ENCODE results near the gene FXYD6.
"Not testable (repeated sequence)": the region's sequence is repeated elsewhere in the genome, so short reads cannot be mapped to it uniquely, and the experiment has no call there.

The FXYD6 gene, protein sequence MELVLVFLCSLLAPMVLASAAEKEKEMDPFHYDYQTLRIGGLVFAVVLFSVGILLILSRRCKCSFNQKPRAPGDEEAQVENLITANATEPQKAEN

GRCh38 chr11:117876341-117877119 is at the start of gene FXYD6:
Gene FXYD6, minus strand, starts transcription at chr11:117876658. Its CDS starts 33,882 bp downstream, at chr11:117842776.
- FAIRE-seq: no peak

GRCh38 chr11:117926166-117926565 is 49.7 kb upstream of the FXYD6 start:
- FAIRE-seq; DNase-seq (ENCODE audit: low spot score): not testable (repeated sequence)

More at GRCh38 chr11:117876341-117877119, at the start of gene FXYD6:
- no peak for DNase-seq (ENCODE audit: low spot score)

GRCh38 chr11:117925198-117925925 is 48.9 kb upstream of the FXYD6 start:
- FAIRE-seq: no peak
- no peak for DNase-seq (ENCODE audit: low spot score)

DNA sequence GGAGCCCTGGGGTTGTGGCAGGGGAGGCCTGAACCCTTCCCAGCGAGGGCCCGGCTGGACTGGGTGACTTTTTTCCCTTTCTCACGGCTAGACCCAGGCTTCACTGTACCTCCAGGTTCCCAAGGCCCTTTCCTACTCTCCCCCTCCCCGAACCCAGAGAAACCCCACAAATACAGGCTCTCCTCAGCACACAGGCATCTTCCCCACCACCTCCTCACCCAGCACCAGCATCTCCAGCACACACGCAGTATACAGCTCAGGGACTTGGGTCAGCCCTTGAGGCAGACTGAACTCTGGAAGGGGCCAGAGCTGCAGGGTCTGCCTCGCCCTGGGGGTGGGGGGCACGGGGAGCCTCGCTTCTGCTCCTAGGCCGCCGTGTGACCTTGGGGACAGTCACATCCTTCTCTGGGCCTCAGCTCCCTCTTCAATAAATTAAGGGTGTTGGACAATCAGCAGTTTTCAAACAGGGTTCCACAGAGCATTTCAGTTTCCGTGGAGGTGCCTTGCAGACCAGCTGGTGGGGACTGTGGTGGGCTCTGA is 48.2 kb upstream of the FXYD6 start:
- FAIRE-seq (no peak), DNase-seq (ENCODE audit: low spot score) (no peak)

DNA sequence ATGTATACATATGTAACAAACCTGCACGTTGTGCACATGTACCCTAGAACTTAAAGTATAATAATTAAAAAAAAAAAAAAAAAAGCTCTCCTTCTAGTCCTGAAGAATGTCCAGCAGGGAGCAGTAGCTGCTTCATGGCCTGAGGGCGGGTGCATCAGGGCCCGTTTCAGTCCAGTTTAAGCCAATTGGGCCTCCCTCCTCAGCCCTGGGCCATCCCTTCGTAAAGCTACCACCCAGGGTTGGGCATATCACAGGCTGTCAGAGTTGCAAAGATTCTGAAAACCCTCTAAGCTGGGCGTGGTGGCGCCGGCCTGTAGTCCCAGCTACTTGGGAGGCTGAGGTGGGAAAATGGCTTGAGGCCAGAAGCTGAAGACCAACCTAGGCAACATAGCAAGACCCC is 47.3 kb upstream of the FXYD6 start:
- FAIRE-seq: no peak
- DNase-seq (ENCODE audit: low spot score): no peak

DNA sequence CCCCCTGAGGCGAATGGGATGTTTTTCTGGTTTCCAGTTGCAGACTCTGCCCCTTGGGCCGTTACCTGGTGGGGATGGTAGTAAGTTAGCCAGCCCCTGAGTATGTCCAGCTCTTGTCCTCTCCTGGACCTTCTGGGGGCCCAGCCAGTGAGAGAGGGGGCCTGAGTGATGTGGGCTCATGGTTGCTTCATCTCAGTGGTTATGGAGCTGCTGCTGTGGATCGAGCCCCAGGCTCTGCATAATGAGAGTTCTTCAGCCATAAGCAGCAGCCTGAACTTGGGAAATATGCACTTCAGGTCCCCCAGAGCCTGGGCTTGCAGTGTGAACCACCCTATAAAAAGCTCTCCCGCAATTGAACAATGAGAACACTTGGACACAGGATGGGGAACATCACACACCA is 46.8 kb upstream of the FXYD6 start:
- DNase-seq (ENCODE audit: low spot score): no peak
- FAIRE-seq: no peak

DNA sequence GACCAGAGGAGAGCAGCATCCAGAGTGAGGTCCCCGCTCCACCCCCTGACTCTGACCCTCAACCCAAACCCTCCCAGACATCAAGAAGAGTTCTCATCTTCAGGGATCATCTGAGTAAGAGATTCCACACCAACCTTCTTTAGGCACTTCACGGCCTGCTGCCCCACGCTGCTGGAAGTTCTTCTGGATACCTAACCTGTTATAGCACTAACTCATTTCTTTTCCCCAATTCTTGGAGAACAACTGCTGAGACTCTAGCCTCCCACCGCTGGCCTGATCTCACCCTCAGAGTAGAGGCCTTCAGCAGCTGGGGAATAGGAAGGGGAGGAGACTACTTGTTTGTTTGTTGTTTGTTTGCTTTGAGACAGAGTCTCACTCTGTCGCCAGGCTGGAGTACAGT is 45.4 kb upstream of the FXYD6 start:
- FAIRE-seq (no peak), DNase-seq (ENCODE audit: low spot score) (no peak)

GRCh38 chr11:117921456-117921855 is 45.0 kb upstream of the FXYD6 start:
- FAIRE-seq (no peak), DNase-seq (ENCODE audit: low spot score) (no peak)

DNA sequence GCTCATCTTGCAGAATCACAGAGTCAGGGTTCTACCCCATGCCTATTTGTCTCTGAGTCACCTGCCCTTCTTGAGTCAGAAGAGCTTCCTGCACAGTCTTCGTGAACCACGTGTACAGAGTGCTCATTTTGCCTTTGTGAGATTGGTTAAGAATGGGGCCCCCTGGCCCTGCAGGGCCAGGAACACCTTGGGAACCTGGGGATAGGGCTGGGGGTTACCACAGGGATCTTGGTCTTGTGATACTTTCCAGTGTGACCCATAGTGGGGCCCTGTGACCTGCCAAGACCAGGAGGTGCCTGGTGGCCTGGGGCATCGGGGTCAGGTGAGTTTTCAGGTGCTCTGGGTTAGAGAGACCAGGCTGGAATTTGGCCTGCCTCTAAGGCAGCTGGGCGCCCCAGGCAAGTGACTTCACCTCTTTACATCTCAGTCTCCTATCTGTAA is 43.3 kb upstream of the FXYD6 start:
- no peak for DNase-seq (ENCODE audit: low spot score)
- FAIRE-seq: no peak

- no peak for DNase-seq (ENCODE audit: low spot score)
- FAIRE-seq: no peak
Observed at GRCh38 chr11:117919341-117919740, 42.9 kb upstream of the FXYD6 start.

- DNase-seq (ENCODE audit: low spot score) (no peak), FAIRE-seq (no peak)
Observed at GRCh38 chr11:117918366-117919255, 42.2 kb upstream of the FXYD6 start.

DNA sequence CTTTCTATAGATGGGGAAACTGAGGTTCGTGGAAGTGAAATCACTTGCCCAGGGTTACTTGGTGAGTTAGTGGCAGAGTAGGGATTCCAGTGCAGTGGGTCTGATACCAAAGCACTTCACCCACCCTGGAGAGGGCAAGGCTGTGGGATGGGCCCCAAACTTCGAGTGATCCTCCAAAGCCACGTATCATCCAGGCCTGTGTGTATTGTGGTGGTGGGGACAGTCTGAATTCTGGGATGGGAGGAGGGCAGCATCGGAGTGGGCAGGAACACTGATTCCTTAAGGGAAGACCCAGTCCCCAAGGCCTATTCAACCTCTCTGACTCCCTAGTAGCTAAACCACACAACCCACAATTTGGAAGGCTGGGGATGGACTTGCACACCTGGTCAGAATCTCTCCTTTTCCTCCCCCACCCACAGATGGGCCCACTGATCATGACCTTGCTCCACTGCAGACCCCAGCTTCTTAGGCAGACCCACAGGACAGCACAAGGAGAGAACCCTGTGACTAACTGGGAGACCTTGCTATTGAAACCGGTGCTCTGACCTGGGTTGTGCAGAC is 41.2 kb upstream of the FXYD6 start:
- DNase-seq (ENCODE audit: low spot score): no peak
- no peak for FAIRE-seq

DNA sequence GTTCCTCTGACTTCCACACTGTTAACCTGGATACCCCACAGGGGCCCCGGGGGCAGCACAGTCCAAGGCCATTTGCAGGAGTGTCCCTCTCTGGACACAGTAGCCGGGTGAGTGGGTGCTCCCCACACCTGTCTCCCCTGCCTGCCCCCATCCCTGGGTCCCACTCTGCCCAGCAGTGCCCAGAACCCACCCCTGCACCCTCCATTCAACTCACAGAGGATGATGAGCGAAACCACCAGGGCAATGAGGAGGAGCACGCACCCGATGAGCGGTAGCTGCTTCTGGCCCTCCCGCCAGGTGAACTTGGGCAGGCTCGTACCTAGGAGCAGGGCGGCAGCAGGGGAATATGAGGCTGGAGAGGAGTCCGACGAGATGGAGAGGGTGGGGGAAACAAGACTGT is 40.5 kb upstream of the FXYD6 start:
- FAIRE-seq (no peak), DNase-seq (ENCODE audit: low spot score) (no peak)

- no peak for FAIRE-seq
- DNase-seq (ENCODE audit: low spot score): no peak
Observed at GRCh38 chr11:117915672-117916235, 39.3 kb upstream of the FXYD6 start.

DNA sequence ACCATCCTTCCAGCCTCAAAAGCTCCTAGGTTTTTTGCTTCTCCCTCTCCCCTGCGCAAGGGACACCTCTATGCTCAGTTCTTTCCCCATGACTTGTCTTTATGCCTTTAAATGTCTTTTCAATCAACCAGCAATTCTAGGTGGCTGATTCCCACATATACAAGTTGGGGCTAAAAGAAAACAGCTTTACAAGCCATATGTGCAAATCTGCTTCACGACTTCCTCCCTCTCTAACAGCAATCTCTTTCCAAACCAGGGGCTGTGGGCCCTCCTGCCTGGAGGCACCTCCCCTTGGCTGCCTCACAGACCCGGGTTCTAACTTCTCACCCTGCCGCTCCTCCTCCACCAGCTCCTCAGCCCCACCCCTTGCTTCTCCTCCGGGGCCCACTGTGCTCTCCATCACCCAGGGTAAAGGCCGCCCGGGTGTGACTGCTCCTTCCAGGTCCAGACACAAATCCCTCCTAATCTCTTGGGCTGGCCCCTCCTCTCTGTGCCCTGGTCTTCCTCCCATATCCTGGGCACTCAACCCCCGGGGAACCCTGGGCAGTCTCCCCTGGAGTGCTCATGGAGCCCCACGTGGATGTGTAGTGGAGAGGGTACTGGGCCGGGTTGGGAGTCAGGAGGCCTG is 38.6 kb upstream of the FXYD6 start:
- DNase-seq (ENCODE audit: low spot score) (no peak), FAIRE-seq (no peak)

DNA sequence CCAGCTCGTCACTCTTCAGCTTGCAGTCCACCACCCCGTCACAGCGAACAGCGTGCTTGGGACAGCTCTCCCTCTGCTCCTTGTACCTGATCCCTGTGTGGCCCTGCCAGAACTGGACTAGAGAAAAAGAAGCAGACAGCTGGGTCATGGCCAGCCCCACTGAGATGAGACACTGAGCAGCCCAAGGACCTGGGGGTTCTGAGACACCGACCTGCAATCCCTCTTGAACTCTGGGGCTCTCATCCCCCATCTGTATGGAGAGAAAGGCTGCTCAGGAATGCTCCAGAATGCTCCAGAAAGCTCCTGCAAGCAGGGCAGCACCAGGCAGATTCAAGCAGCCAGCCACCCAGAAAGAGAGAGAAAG is 37.9 kb upstream of the FXYD6 start:
- DNase-seq (ENCODE audit: low spot score) (no peak), FAIRE-seq (no peak)

- FAIRE-seq (no peak), DNase-seq (ENCODE audit: low spot score) (no peak)
Observed at GRCh38 chr11:117913736-117914397, 37.4 kb upstream of the FXYD6 start.

GRCh38 chr11:117912497-117912896 is 36.0 kb upstream of the FXYD6 start:
- no peak for DNase-seq (ENCODE audit: low spot score)
- no peak for FAIRE-seq

GRCh38 chr11:117911694-117912093 is 35.2 kb upstream of the FXYD6 start:
- no peak for DNase-seq (ENCODE audit: low spot score)
- no peak for FAIRE-seq

All from RCC 7860 (cell line).